GM23248 (cell line): ENCODE data around the gene SEPTIN12. TPM values are rescaled to one million over a fixed set of nuclear protein-coding genes. Genes with fewer than 3 reads are reported as not detected.

Experiments used
- DNase-seq: peaks from one replicate; pipeline ENCODE4 v3.0.0-alpha.2; 2015
- H2AFZ ChIP-seq: fragments of 200-600 bp; sonication (generic); 2 replicates; pipeline ENCODE4 v1.6.1; 2016; ENCODE audit warnings: antibody characterized with exemption
- H3F3A ChIP-seq: fragments of 200-600 bp; sonication (generic); 2 replicates; pipeline ENCODE4 v1.6.1; 2016; ENCODE audit warnings: mild to moderate bottlenecking, antibody characterized with exemption, mixed run types; ENCODE audit not compliant: insufficient read depth
- H3K27ac ChIP-seq: fragments of 200-600 bp; sonication (generic); 2 replicates; pipeline ENCODE4 v1.5.1; 2016; ENCODE audit warnings: mild to moderate bottlenecking
- H3K27me3 ChIP-seq: fragments of 200-600 bp; sonication (generic); replicated peaks from 2 replicates; pipeline ENCODE4 v1.6.1; 2016; ENCODE audit warnings: mild to moderate bottlenecking; ENCODE audit not compliant: insufficient read depth
- H3K36me3 ChIP-seq: fragments of 200-600 bp; sonication (generic); 2 replicates; pipeline ENCODE4 v1.6.1; 2016; ENCODE audit warnings: low read depth, mild to moderate bottlenecking
- H3K4me1 ChIP-seq: fragments of 200-600 bp; sonication (generic); 2 replicates; pipeline ENCODE4 v1.6.1; 2016; ENCODE audit warnings: mild to moderate bottlenecking; ENCODE audit not compliant: insufficient read depth
- H3K4me2 ChIP-seq: fragments of 200-600 bp; sonication (generic); one replicate; pipeline ENCODE4 v1.6.1; 2016; ENCODE audit warnings: mild to moderate bottlenecking; ENCODE audit not compliant: unreplicated experiment
- H3K4me3 ChIP-seq: fragments of 200-600 bp; sonication (generic); 2 replicates; pipeline ENCODE4 v1.5.1; 2016; ENCODE audit warnings: mild to moderate bottlenecking
- H3K79me2 ChIP-seq: fragments of 200-600 bp; sonication (generic); 2 replicates; pipeline ENCODE4 v1.6.1; 2016; ENCODE audit warnings: mild to moderate bottlenecking; ENCODE audit not compliant: insufficient read depth
- H3K9ac ChIP-seq: fragments of 200-600 bp; sonication (generic); 2 replicates; pipeline ENCODE4 v1.6.1; 2016; ENCODE audit warnings: mild to moderate bottlenecking
- H3K9me2 ChIP-seq: fragments of 200-600 bp; sonication (generic); 2 replicates; pipeline ENCODE4 v1.6.1; 2016; ENCODE audit warnings: mixed run types, mild to moderate bottlenecking, moderate library complexity; ENCODE audit not compliant: insufficient read depth
- H3K9me3 ChIP-seq: fragments of 200-600 bp; sonication (generic); one replicate; pipeline ENCODE4 v1.6.1; 2017; ENCODE audit warnings: low read depth
- H4K20me1 ChIP-seq: fragments of 200-600 bp; sonication (generic); 2 replicates; pipeline ENCODE4 v1.6.0; 2016; ENCODE audit not compliant: insufficient read depth
- EZH2 ChIP-seq: fragments of 200-600 bp; sonication (generic); IDR thresholded peaks from 2 replicates; pipeline ENCODE4 v1.6.1; 2018; ENCODE audit warnings: antibody characterized with exemption, mild to moderate bottlenecking; ENCODE audit not compliant: insufficient read depth, poor library complexity, severe bottlenecking
- EZH2phosphoT487 ChIP-seq: fragments of 200-600 bp; sonication (generic); IDR thresholded peaks from 2 replicates; pipeline ENCODE4 v1.6.1; 2018; ENCODE audit warnings: antibody characterized with exemption, moderate library complexity, mild to moderate bottlenecking, low read depth; ENCODE audit not compliant: insufficient read depth
- WGBS, 2 experiments: methylation state at CpG; one replicate each; pipeline ENCODE4 v1.1.6; 2015 to 2017; ENCODE audit warnings: low lambda C conversion rate in 2 of 2, low coverage in 1 of 2; ENCODE audit errors: missing lambda C conversion rate in 2 of 2; 5-methylcytosine and 5-hydroxymethylcytosine counted together
- in situ Hi-C: fragments of 300-500 bp; cut with MboI; formaldehyde crosslinking; loops from 2 replicates; pipeline ENCODE4 v1.15.0; 2020
- polyA plus RNA-seq: library from polyadenylated mRNA; unstranded; fragments of >200 nt; fragmentation: Nextera tagmentation; extraction: Ambion mirVana; gene quantifications from 2 replicates; pipeline ENCODE4 v1.2.1, GENCODE V29; 2016
- total RNA-seq: library from RNA; depleted of rRNA; stranded (reverse); fragments of >200 nt; shearing (Covaris generic); gene quantifications from 2 replicates; pipeline ENCODE4 v1.2.3, GENCODE V29; 2014

Gene SEPTIN12
- total and polyA plus RNA-seq, 2 experiments from 2014 or later: not detected

- DNase-seq: no peak
- H2AFZ ChIP-seq: no peak overlapping the region
- H4K20me1 ChIP-seq: no peaks in the 10 kb centered on the region
- H3K9ac ChIP-seq: no peak overlapping the region
- no peaks in the 10 kb centered on the region for H3K9me2 ChIP-seq
- H3F3A ChIP-seq: peaks cover 5% of the 10 kb centered on the region; the same call in 1 of the 2 replicates
- in situ Hi-C loops: no loop called here
- no peaks in the 10 kb centered on the region for H3K36me3 ChIP-seq
- WGBS, 2 experiments: 80 to 81% methylated on average over 19 of the region's 19 CpGs
- no peaks in the 10 kb centered on the region; the same call in none of the 2 replicates for H3K4me1 ChIP-seq
- H3K4me3 ChIP-seq: no peak overlapping the region
- H3K79me2 ChIP-seq: no peaks in the 10 kb centered on the region
- H3K27me3 ChIP-seq: no peaks in the 10 kb centered on the region
- H3K4me2 ChIP-seq: no peak overlapping the region
- TF ChIP-seq EZH2 (no peak), EZH2phosphoT487 (no peak)
- H3K27ac ChIP-seq: no peak overlapping the region
- no peaks in the 10 kb centered on the region for H3K9me3 ChIP-seq
These were observed 11.2 kb upstream of the SEPTIN12 start for GRCh38 chr16:4799171-4799855.

- Histone ChIP-seq H3K9me3 (no peaks in the 10 kb centered on the region), H3K4me2 (no peak overlapping the region), H3K9ac (no peak overlapping the region), H3K9me2 (no peaks in the 10 kb centered on the region), H3K4me3 (no peak overlapping the region), H3K36me3 (no peaks in the 10 kb centered on the region), H3K79me2 (no peaks in the 10 kb centered on the region), H3K27me3 (no peaks in the 10 kb centered on the region), H3K4me1 (no peaks in the 10 kb centered on the region; the same call in none of the 2 replicates), H3K27ac (no peak overlapping the region), H2AFZ (no peak overlapping the region), H4K20me1 (no peaks in the 10 kb centered on the region), H3F3A (peaks cover 5% of the 10 kb centered on the region; the same call in 1 of the 2 replicates)
- 81 to 94% methylated on average over 9 to 14 of the region's 16 CpGs for WGBS, 2 experiments
- TF ChIP-seq EZH2phosphoT487 (no peak), EZH2 (no peak)
- in situ Hi-C loops: no loop called here
- no peak for DNase-seq
These were observed 10.3 kb upstream of the SEPTIN12 start for GRCh38 chr16:4798456-4798855.

- 86 to 89% methylated on average over 22 of the region's 22 CpGs for WGBS, 2 experiments
- no peak overlapping the region for H2AFZ ChIP-seq
- in situ Hi-C loops: no loop called here
- no peaks in the 10 kb centered on the region for H3K36me3 ChIP-seq
- no peaks in the 10 kb centered on the region for H3K9me2 ChIP-seq
- H3K4me3 ChIP-seq: no peak overlapping the region
- no peak for DNase-seq
- H4K20me1 ChIP-seq: no peaks in the 10 kb centered on the region
- no peaks in the 10 kb centered on the region for H3K79me2 ChIP-seq
- TF ChIP-seq EZH2 (no peak), EZH2phosphoT487 (no peak)
- no peak overlapping the region for H3K9ac ChIP-seq
- no peak overlapping the region for H3K27ac ChIP-seq
- H3F3A ChIP-seq: no peaks in the 10 kb centered on the region
- no peaks in the 10 kb centered on the region for H3K9me3 ChIP-seq
- no peak overlapping the region for H3K4me2 ChIP-seq
- no peaks in the 10 kb centered on the region for H3K27me3 ChIP-seq
- H3K4me1 ChIP-seq: no peaks in the 10 kb centered on the region; the same call in 1 of the 2 replicates
These were observed 9.7 kb upstream of the SEPTIN12 start for GRCh38 chr16:4797805-4798252.

- no peak for TF ChIP-seq EZH2
- no peak for TF ChIP-seq EZH2phosphoT487
- Histone ChIP-seq H3K4me3 (no peak overlapping the region), H3K36me3 (no peaks in the 10 kb centered on the region), H2AFZ (no peak overlapping the region), H3K79me2 (no peaks in the 10 kb centered on the region), H3K9ac (no peak overlapping the region), H4K20me1 (no peaks in the 10 kb centered on the region), H3K4me1 (no peaks in the 10 kb centered on the region; the same call in 1 of the 2 replicates), H3K4me2 (no peak overlapping the region), H3K9me3 (no peaks in the 10 kb centered on the region), H3K27me3 (no peaks in the 10 kb centered on the region), H3K27ac (no peak overlapping the region), H3F3A (no peaks in the 10 kb centered on the region), H3K9me2 (no peaks in the 10 kb centered on the region)
- WGBS, 2 experiments: 83 to 86% methylated on average over 21 of the region's 21 CpGs
- in situ Hi-C loops: no loop called here
- DNase-seq: no peak
These were observed 9.0 kb upstream of the SEPTIN12 start for GRCh38 chr16:4796982-4797804.
